ENCODE results near the gene GPR87.

GRCh38 chr3:151307583-151308488 lies 8.8 kb downstream of the GPR87 start:
- no peak for TF ChIP-seq CTCF (IDR thresholded peaks at IDR 0.05)
- no peak for TF ChIP-seq POLR2A (IDR thresholded peaks at IDR 0.05)

All from adrenal gland (tissue), 5 donors.